Body of pancreas (tissue), 4 donors: ENCODE results near the gene PAQR8. TPM values are rescaled to one million over a fixed set of nuclear protein-coding genes. Genes with fewer than 3 reads are reported as not detected.

ENCODE experiments used
- ATAC-seq: fragments of 150-250 bp; one replicate; pipeline ENCODE4 v1.9.1; 2016
- DNase-seq, 4 donors: peaks; one replicate each; pipeline ENCODE4 v3.0.0-alpha.2; 2019
- H3K27ac ChIP-seq, 4 donors: fragments of 200-600 bp; sonication (generic); 1 replicate in 3 of 4; 2 replicates in 1 of 4; pipeline versions ENCODE4 v1.5.1 to v1.6.1; 2016 to 2019; ENCODE audit warnings: mild to moderate bottlenecking in 1 of 4, mixed read lengths in 1 of 4, moderate library complexity in 1 of 4
- H3K27me3 ChIP-seq, 2 donors: fragments of 200-600 bp; sonication (generic); one replicate each; pipeline ENCODE4 v1.6.0; 2016; ENCODE audit warnings: mild to moderate bottlenecking in 1 of 2
- H3K36me3 ChIP-seq, 2 donors: fragments of 200-600 bp; sonication (generic); replicated peaks in 1 of 2; 2 replicates each; pipeline ENCODE4 v1.5.1; 2016; ENCODE audit warnings: low read depth in 2 of 2; ENCODE audit not compliant: insufficient read depth in 1 of 2
- H3K4me1 ChIP-seq: fragments of 200-600 bp; sonication (generic); one replicate; pipeline ENCODE4 v1.6.0; 2016
- H3K4me3 ChIP-seq, 2 donors: fragments of 200-600 bp; sonication (generic); 1 replicate in 1 of 2; 2 replicates in 1 of 2; pipeline ENCODE4 v1.5.1; 2016 to 2019
- H3K9me3 ChIP-seq, 3 donors: fragments of 200-600 bp; sonication (generic); 1 replicate in 2 of 3; 2 replicates in 1 of 3; pipeline ENCODE4 v1.5.1; 2016
- POLR2A ChIP-seq, 3 donors: fragments of 450-650 bp; IDR thresholded peaks; one replicate each; pipeline ENCODE4 v1.6.1; 2016; ENCODE audit warnings: antibody characterized with exemption in 3 of 3, mild to moderate bottlenecking in 2 of 3
- WGBS, 2 donors: methylation state at CpG; one replicate each; pipeline ENCODE4 v1.1.5; 2017; 5-methylcytosine and 5-hydroxymethylcytosine counted together
- intact Hi-C: fragments of 100-400 bp; cut with DNase I; formaldehyde crosslinking; loops from one replicate; pipeline ENCODE4 v1.15.1; 2023
- total RNA-seq, 2 donors: library from RNA; depleted of rRNA; stranded (reverse); fragments of >200 nt; gene quantifications; one replicate each; pipeline ENCODE4 v1.1.0, GENCODE V29; 2016
- TF ChIP-seq, protein P1 (sequence below), 7 experiments: fragments of 450-650 bp in 4 of 7; fragments of 200-600 bp in 3 of 7; sonication (generic) in 3 of 7; IDR thresholded peaks; one replicate each; pipeline ENCODE4 v1.5.1; 2016 to 2019; ENCODE audit warnings: antibody characterized with exemption in 7 of 7

Gene PAQR8
- total RNA-seq, 2 donors from 2014 or later = 4.0 to 4.9 TPM

DNA sequence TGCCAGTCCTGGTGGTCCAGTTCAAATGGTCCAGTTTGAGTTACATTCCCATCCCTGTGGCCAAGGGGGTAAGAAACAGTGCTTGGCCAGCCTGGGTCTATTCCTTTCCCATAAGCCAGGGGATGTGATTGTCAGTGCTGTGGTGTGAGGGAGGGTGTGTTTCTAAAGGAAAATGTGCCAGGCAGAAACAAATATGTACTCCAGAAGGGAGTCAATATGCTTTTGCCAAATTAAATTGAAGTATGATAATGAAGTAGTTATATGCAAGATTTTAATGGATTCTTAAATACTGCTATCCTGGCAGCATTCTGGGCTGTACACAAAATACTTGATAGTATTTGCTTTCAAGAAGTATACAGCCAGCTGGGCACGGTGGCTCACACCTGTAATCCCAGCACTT, 16.6 kb upstream of the PAQR8 start:
- no peaks in the 10 kb centered on the region for H3K9me3 ChIP-seq
- H3K4me3 ChIP-seq = no peak overlapping the region
- H3K36me3 ChIP-seq = no peaks in the 10 kb centered on the region
- no peak overlapping the region for H3K27ac ChIP-seq
- ATAC-seq (no peak), DNase-seq (no peak)
- intact Hi-C loops = no loop called here
- no peaks in the 10 kb centered on the region for H3K4me1 ChIP-seq
- no peak for TF ChIP-seq POLR2A (IDR thresholded peaks at IDR 0.05)
- TF ChIP-seq, protein P1, sequence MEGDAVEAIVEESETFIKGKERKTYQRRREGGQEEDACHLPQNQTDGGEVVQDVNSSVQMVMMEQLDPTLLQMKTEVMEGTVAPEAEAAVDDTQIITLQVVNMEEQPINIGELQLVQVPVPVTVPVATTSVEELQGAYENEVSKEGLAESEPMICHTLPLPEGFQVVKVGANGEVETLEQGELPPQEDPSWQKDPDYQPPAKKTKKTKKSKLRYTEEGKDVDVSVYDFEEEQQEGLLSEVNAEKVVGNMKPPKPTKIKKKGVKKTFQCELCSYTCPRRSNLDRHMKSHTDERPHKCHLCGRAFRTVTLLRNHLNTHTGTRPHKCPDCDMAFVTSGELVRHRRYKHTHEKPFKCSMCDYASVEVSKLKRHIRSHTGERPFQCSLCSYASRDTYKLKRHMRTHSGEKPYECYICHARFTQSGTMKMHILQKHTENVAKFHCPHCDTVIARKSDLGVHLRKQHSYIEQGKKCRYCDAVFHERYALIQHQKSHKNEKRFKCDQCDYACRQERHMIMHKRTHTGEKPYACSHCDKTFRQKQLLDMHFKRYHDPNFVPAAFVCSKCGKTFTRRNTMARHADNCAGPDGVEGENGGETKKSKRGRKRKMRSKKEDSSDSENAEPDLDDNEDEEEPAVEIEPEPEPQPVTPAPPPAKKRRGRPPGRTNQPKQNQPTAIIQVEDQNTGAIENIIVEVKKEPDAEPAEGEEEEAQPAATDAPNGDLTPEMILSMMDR (IDR thresholded peaks at IDR 0.05) = no peak
- H3K27me3 ChIP-seq = no peaks in the 10 kb centered on the region
- 88 to 90% methylated on average over 1 of the region's 1 CpG for WGBS, 2 donors

GRCh38 chr6:52346503-52346902, 15.4 kb upstream of the PAQR8 start:
- no peak for ATAC-seq
- intact Hi-C loops = no loop called here
- Histone ChIP-seq H3K27me3 (no peaks in the 10 kb centered on the region), H3K36me3 (no peaks in the 10 kb centered on the region), H3K4me1 (no peaks in the 10 kb centered on the region), H3K9me3 (no peaks in the 10 kb centered on the region), H3K4me3 (no peak overlapping the region), H3K27ac (no peak overlapping the region)
- TF ChIP-seq, protein P1 (IDR thresholded peaks at IDR 0.05) = no peak
- TF ChIP-seq POLR2A (IDR thresholded peaks at IDR 0.05) = no peak
- WGBS, 2 donors = 72 to 82% methylated on average over 1 to 2 of the region's 2 CpGs
- no peak for DNase-seq

- no peaks in the 10 kb centered on the region for H3K27me3 ChIP-seq
- ATAC-seq (no peak), DNase-seq (no peak)
- intact Hi-C loops = no loop called here
- H3K4me1 ChIP-seq = no peaks in the 10 kb centered on the region
- no peaks in the 10 kb centered on the region for H3K9me3 ChIP-seq
- no peaks in the 10 kb centered on the region for H3K36me3 ChIP-seq
- TF ChIP-seq, protein P1 (IDR thresholded peaks at IDR 0.05) = no peak
- TF ChIP-seq POLR2A (IDR thresholded peaks at IDR 0.05) = no peak
- 68 to 81% methylated on average over 1 of the region's 1 CpG for WGBS, 2 donors
- no peak overlapping the region for H3K27ac ChIP-seq
- no peak overlapping the region for H3K4me3 ChIP-seq
These were observed 14.1 kb upstream of the PAQR8 start for GRCh38 chr6:52347818-52348217.

GRCh38 chr6:52351879-52352238, 10.1 kb upstream of the PAQR8 start:
- TF ChIP-seq POLR2A (IDR thresholded peaks at IDR 0.05) = no peak
- TF ChIP-seq, protein P1 (IDR thresholded peaks at IDR 0.05) = no peak
- H3K9me3 ChIP-seq = no peaks in the 10 kb centered on the region
- 89 to 100% methylated on average over 1 of the region's 1 CpG for WGBS, 2 donors
- ATAC-seq (no peak), DNase-seq (no peak)
- H3K27me3 ChIP-seq = no peaks in the 10 kb centered on the region
- intact Hi-C loops = no loop called here
- no peak overlapping the region for H3K4me3 ChIP-seq
- H3K4me1 ChIP-seq = no peaks in the 10 kb centered on the region
- no peaks in the 10 kb centered on the region for H3K36me3 ChIP-seq
- H3K27ac ChIP-seq = peak overlapping the region in 2 of 4 donors; percentile 11 to 66

- ATAC-seq (peak; percentile 83), DNase-seq (peak in 3 of 4 donors; percentile 7 to 62 (median 20))
- H3K4me1 ChIP-seq = no peaks in the 10 kb centered on the region
- no peak overlapping the region for H3K4me3 ChIP-seq
- TF ChIP-seq POLR2A (IDR thresholded peaks at IDR 0.05) = peak in 2 of 3 donors; percentile 14 to 16
- TF ChIP-seq, protein P1 (IDR thresholded peaks at IDR 0.05) = no peak
- 11 to 16% methylated on average over 5 of the region's 5 CpGs for WGBS, 2 donors
- no peaks in the 10 kb centered on the region for H3K9me3 ChIP-seq
- H3K36me3 ChIP-seq = no peaks in the 10 kb centered on the region
- intact Hi-C loops = no loop called here
- peak overlapping the region in 2 of 4 donors; percentile 11 to 66 for H3K27ac ChIP-seq
- no peaks in the 10 kb centered on the region for H3K27me3 ChIP-seq
These were observed 9.5 kb upstream of the PAQR8 start for GRCh38 chr6:52352239-52353018.
